Parathyroid adenoma (tissue), 2 donors: Measurements from ENCODE around the gene GGT1.
"Not testable (repeated sequence)": the region's sequence is repeated elsewhere in the genome, so short reads cannot be mapped to it uniquely, and the experiment has no call there.

ENCODE experiments used
- H2AFZ ChIP-seq: fragments of 300-600 bp; sonication (generic); one replicate; pipeline ENCODE4 v1.7.0; 2017; ENCODE audit warnings: antibody characterized with exemption, mild to moderate bottlenecking
- H3K27ac ChIP-seq: fragments of 300-600 bp; sonication (generic); one replicate; pipeline ENCODE4 v1.7.0; 2017
- H3K27me3 ChIP-seq: fragments of 300-600 bp; sonication (generic); one replicate; pipeline ENCODE4 v1.7.0; 2017; ENCODE audit warnings: low read length; ENCODE audit not compliant: control insufficient read depth, insufficient read depth
- H3K36me3 ChIP-seq: fragments of 300-600 bp; sonication (generic); one replicate; pipeline ENCODE4 v1.7.0; 2017; ENCODE audit warnings: low read length; ENCODE audit not compliant: control insufficient read depth, insufficient read depth
- H3K4me1 ChIP-seq: fragments of 300-600 bp; sonication (generic); one replicate; pipeline ENCODE4 v1.7.0; 2017; ENCODE audit warnings: control low read depth
- H3K4me2 ChIP-seq: fragments of 300-600 bp; sonication (generic); one replicate; pipeline ENCODE4 v1.7.0; 2017; ENCODE audit warnings: low read length
- H3K4me3 ChIP-seq: fragments of 300-600 bp; sonication (generic); one replicate; pipeline ENCODE4 v1.7.0; 2017; ENCODE audit warnings: low read depth, low read length
- H3K79me2 ChIP-seq: fragments of 300-600 bp; sonication (generic); one replicate; pipeline ENCODE4 v1.7.0; 2017; ENCODE audit warnings: control low read depth
- H3K9ac ChIP-seq: fragments of 300-600 bp; sonication (generic); one replicate; pipeline ENCODE4 v1.7.0; 2017; ENCODE audit warnings: mild to moderate bottlenecking
- H3K9me3 ChIP-seq: fragments of 300-600 bp; sonication (generic); one replicate; pipeline ENCODE4 v1.7.0; 2017; ENCODE audit warnings: low read length; ENCODE audit not compliant: control insufficient read depth
- CTCF ChIP-seq: fragments of 300-600 bp; sonication (generic); IDR thresholded peaks from one replicate; pipeline ENCODE4 v1.7.0; 2017; ENCODE audit warnings: antibody characterized with exemption, mild to moderate bottlenecking
- donor health status: primary hyperparathyroidism.

The GGT1 gene

GRCh38 chr22:24594569-24595120, 8.3 kb upstream of the GGT1 start:
- H3K9ac ChIP-seq = no peak overlapping the region
- H3K79me2 ChIP-seq = no peaks in the 10 kb centered on the region
- no peak overlapping the region for H2AFZ ChIP-seq
- H3K27ac ChIP-seq = no peak overlapping the region
- H3K9me3 ChIP-seq = no peaks in the 10 kb centered on the region
- H3K4me2 ChIP-seq = no peak overlapping the region
- no peaks in the 10 kb centered on the region for H3K27me3 ChIP-seq
- no peak overlapping the region for H3K4me3 ChIP-seq
- no peaks in the 10 kb centered on the region for H3K36me3 ChIP-seq
- H3K4me1 ChIP-seq = no peaks in the 10 kb centered on the region
- TF ChIP-seq CTCF = no peak

GRCh38 chr22:24595228-24595627, 7.8 kb upstream of the GGT1 start:
- Histone ChIP-seq H3K9me3 (no peaks in the 10 kb centered on the region), H3K4me2 (no peak overlapping the region), H2AFZ (no peak overlapping the region), H3K36me3 (no peaks in the 10 kb centered on the region), H3K27ac (no peak overlapping the region), H3K27me3 (no peaks in the 10 kb centered on the region), H3K4me3 (no peak overlapping the region), H3K4me1 (no peaks in the 10 kb centered on the region), H3K9ac (no peak overlapping the region), H3K79me2 (no peaks in the 10 kb centered on the region)
- no peak for TF ChIP-seq CTCF

DNA sequence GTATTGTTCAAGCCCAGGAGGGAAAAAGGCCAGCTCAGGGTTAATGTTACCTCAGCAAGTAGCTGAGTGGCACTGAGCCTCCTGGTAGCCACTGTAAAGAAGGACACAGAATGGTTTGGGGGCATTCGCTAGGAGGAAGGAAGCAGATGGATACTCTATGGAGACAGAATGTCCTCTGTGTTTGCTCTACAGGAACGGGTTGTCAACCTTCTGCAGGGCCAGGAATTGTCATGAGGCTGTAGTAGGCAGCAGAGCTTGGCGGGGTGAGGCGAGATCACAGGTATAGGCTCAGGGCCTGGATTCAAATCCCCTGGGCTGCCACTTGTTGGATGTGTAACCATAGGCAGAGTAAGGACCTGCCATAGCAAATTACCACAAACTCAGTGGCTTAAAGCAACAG, 7.1 kb upstream of the GGT1 start:
- no peak overlapping the region for H3K9ac ChIP-seq
- no peak for TF ChIP-seq CTCF
- no peak overlapping the region for H3K4me2 ChIP-seq
- H3K9me3 ChIP-seq = no peaks in the 10 kb centered on the region
- no peak overlapping the region for H3K27ac ChIP-seq
- no peaks in the 10 kb centered on the region for H3K36me3 ChIP-seq
- no peaks in the 10 kb centered on the region for H3K4me1 ChIP-seq
- H3K79me2 ChIP-seq = no peaks in the 10 kb centered on the region
- H2AFZ ChIP-seq = no peak overlapping the region
- H3K27me3 ChIP-seq = no peaks in the 10 kb centered on the region
- no peak overlapping the region for H3K4me3 ChIP-seq

DNA sequence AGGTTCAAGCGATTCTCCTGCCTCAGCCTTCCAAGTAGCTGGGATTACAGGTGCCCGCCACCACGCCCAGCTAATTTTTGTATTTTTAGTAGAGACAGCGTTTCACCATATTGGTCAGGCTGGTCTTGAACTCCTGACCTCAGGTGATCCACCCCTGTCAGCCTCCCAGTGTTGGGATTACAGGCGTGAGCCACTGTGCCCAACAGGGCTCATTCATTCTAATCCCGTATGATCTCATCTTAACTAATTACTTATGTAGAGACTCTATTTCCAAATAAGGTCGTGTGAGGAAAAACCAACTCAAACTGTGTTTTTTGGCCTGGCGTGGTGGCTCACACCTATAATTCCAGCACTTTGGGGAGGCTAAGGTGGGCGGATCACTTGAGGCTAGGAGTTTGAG, 5.9 kb upstream of the GGT1 start:
- H3K4me3 ChIP-seq, H3K9ac ChIP-seq, H3K4me2 ChIP-seq, H3K27ac ChIP-seq, H3K36me3 ChIP-seq, H3K9me3 ChIP-seq, H3K4me1 ChIP-seq, H3K79me2 ChIP-seq, H3K27me3 ChIP-seq, H2AFZ ChIP-seq: not testable (repeated sequence)

DNA sequence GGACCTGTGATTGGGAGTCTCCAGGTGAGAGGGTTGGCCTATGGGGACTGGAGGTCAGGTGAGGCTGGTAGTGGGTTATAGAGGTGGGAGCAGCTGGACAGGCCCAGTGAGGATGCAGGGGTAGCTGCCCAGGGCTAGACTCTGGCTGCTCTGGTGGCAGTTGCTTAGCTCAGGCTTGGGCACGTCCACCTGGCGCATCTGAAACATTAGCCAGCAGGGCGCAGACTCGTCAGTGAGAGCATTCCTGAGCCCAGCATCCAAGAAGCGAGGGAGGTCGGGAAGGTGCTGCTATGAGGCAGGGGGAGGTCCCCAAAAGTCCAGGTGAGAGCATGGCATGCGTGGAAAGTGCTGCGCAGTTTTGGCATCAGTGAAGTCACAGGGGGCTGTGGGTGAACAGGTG, 3.5 kb upstream of the GGT1 start:
- TF ChIP-seq CTCF = no peak
- H3K36me3 ChIP-seq = no peaks in the 10 kb centered on the region
- no peaks in the 10 kb centered on the region for H3K4me1 ChIP-seq
- no peak overlapping the region for H3K27ac ChIP-seq
- no peak overlapping the region for H3K4me3 ChIP-seq
- no peak overlapping the region for H3K4me2 ChIP-seq
- no peaks in the 10 kb centered on the region for H3K79me2 ChIP-seq
- H3K9ac ChIP-seq = no peak overlapping the region
- H3K27me3 ChIP-seq = no peaks in the 10 kb centered on the region
- H2AFZ ChIP-seq = no peak overlapping the region
- no peaks in the 10 kb centered on the region for H3K9me3 ChIP-seq

DNA sequence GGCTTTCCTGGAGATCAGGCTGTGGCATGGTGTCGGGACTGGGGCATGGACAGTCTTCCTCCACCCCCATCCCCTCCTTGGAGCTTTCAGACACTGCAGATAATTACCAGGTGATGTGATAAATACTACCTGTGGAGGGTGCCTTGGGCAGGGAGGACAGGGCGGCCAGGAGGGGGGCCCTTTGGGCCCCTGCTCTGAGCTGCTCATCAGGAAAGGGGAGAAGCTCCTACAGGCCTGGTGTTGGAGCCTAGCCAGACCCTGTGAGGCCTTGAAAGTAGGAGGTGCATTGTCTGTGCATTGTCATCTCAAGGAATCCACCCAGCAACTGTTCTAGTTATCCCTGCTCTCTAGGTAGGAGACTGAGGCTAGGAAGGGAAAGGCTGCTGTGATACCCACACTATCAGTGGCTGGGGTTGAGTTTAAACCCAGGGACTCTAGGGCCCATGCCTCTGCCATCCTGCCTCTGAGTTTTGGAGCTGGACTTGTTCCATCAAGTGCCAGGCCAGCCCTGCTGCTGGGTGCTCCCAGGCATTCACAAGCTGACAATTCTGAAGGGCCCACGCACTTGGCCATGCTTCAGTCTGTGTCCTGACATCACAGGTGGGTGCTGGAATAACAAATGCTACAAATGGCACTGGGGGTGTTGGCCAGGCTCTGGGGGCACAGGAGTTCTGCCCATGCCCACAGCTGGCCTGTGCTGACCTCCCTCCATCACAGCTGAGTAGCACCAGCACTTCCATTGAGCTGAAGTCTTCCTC, 2.9 kb upstream of the GGT1 start:
- H3K4me3 ChIP-seq, H3K4me2 ChIP-seq, H3K79me2 ChIP-seq, H3K4me1 ChIP-seq, H3K27ac ChIP-seq, H3K9me3 ChIP-seq, H3K27me3 ChIP-seq, H3K36me3 ChIP-seq, H3K9ac ChIP-seq, H2AFZ ChIP-seq: not testable (repeated sequence)
